Epithelial cell of alveolus of lung (primary cell): Measurements from ENCODE around the gene IL1B. TPM values are rescaled to one million over a fixed set of nuclear protein-coding genes. Genes with fewer than 3 reads are reported as not detected.

Source experiments
- total RNA-seq: library from RNA; depleted of rRNA; stranded (reverse); fragments of >200 nt; gene quantifications from 2 replicates; pipeline ENCODE4 v1.2.1, GENCODE V29; 2015

Gene IL1B
- total RNA-seq, result 1.4 and 69.0 TPM in 2 replicates

GRCh38 chr2:112836695-112837117 lies at the start of gene IL1B:
IL1B (minus strand) TSS chr2:112836779; CDS start chr2:112836229, 550 bp downstream.

GRCh38 chr2:112784199-112785189 lies 52.1 kb downstream of the IL1B start, which contains the start of gene IL1A:
IL1A (minus strand) TSS chr2:112784493; CDS start chr2:112783770, 723 bp downstream.

Other genes starting within 250 kb of the IL1B start
- gene SLC20A1, start 190.8 kb downstream of the IL1B start, total RNA-seq, result 23.0 and 98.1 TPM in 2 replicates
- gene NT5DC4, start 115.8 kb downstream of the IL1B start, total RNA-seq, result not detected in 2 replicates
- gene CKAP2L, start 72.2 kb downstream of the IL1B start, total RNA-seq, result 5.6 and 19.4 TPM in 2 replicates
- gene IL1A, start 52.3 kb downstream of the IL1B start, total RNA-seq, result 0.24 and 14.7 TPM in 2 replicates
- gene IL37, start 74.4 kb upstream of the IL1B start, total RNA-seq, result not detected in 2 replicates
- gene IL36G, start 141.2 kb upstream of the IL1B start, total RNA-seq, result not detected in 2 replicates
- not detected in 2 replicates for gene IL36A, start 168.7 kb upstream of the IL1B start, total RNA-seq
- gene IL36B, start 216.1 kb upstream of the IL1B start, total RNA-seq, result not detected in 2 replicates
- gene IL36RN, start 222.4 kb upstream of the IL1B start, total RNA-seq, result not detected in 2 replicates
- not detected in 2 replicates for gene IL1F10, start 231.2 kb upstream of the IL1B start, total RNA-seq